HCT116 (cell line): Measurements from ENCODE around the gene FBXW8. TPM values are rescaled to one million over a fixed set of nuclear protein-coding genes. Genes with fewer than 3 reads are reported as not detected.

Experiments
- ATAC-seq: fragments of 200-7000 bp; cut with Tn5 transposase; 2 replicates; pipeline ENCODE4 v1.9.1; 2020; ENCODE audit warnings: mild to moderate bottlenecking, moderate library complexity
- BruUV-seq: library from RNA; stranded (reverse); fragments of 400-500 nt; replicated peaks from 2 replicates; lab custom pipeline; 2021; lab: Mats Ljungman, UMichigan
- CTCF ChIA-PET: fragments of 300-600 bp; sonication (Branson Sonifier 250); formaldehyde crosslinking; loops from one replicate; lab custom pipeline; 2021; ENCODE audit warnings: antibody characterized with exemption; lab: Charles Lee
- POLR2A ChIA-PET: fragments of 300-600, 350-600 bp; sonication (Branson Sonifier 250); formaldehyde crosslinking; loops from one replicate; lab custom pipeline; 2021; ENCODE audit warnings: antibody characterized with exemption; lab: Charles Lee
- RAD21 ChIA-PET, 2 experiments: fragments of 300-600 bp; sonication (Branson Sonifier 250); formaldehyde crosslinking; loops; one replicate each; lab custom pipeline; 2023; ENCODE audit warnings: low total read pairs in 2 of 2; ENCODE audit not compliant: uncharacterized antibody in 2 of 2, unreplicated experiment in 2 of 2, low non-redundant PET in 1 of 2; lab: Charles Lee
- DNase-seq: peaks from one replicate; pipeline ENCODE4 v3.0.0-alpha.2; 2010; ENCODE audit warnings: low read depth, low spot score
- H2AFZ ChIP-seq: fragments of 200-600 bp; shearing (Covaris generic), sonication (generic); 2 replicates; pipeline ENCODE4 v1.6.1; 2017; ENCODE audit warnings: low read depth, mixed run types, mixed read lengths, antibody characterized with exemption, low read length; ENCODE audit not compliant: poor library complexity, severe bottlenecking
- H3K27ac ChIP-seq: 2 replicates; pipeline ENCODE4 v1.5.1; 2012; ENCODE audit warnings: low read depth, low read length
- H3K27me3 ChIP-seq: fragments of 200-600 bp; sonication (generic); 2 replicates; pipeline ENCODE4 v1.6.1; 2016; ENCODE audit warnings: mixed run types, low read length, mixed read lengths; ENCODE audit not compliant: insufficient read depth
- H3K36me3 ChIP-seq, 2 experiments: fragments of 200-500 bp in 1 of 2; fragments of 200-600 bp in 1 of 2; sonication (Bioruptor generic) in 1 of 2; sonication (generic) in 1 of 2; 2 replicates each; pipeline versions ENCODE4 v1.5.1 to v1.6.1; 2014 to 2016; ENCODE audit warnings: low read length in 2 of 2, inconsistent platforms in 1 of 2, mixed read lengths in 1 of 2, mixed run types in 1 of 2; ENCODE audit not compliant: insufficient read depth in 2 of 2, control insufficient read depth in 1 of 2
- H3K4me1 ChIP-seq, 2 experiments: fragments of 200-600 bp in 1 of 2; sonication (generic) in 1 of 2; 2 replicates each; pipeline versions ENCODE4 v1.5.1 to v1.6.1; 2012 to 2017; ENCODE audit warnings: low read length in 2 of 2, inconsistent platforms in 1 of 2, mild to moderate bottlenecking in 1 of 2, mixed read lengths in 1 of 2, mixed run types in 1 of 2, moderate library complexity in 1 of 2; ENCODE audit not compliant: insufficient read depth in 2 of 2, control insufficient read depth in 1 of 2
- H3K4me2 ChIP-seq: fragments of 200-600 bp; sonication (generic); 2 replicates; pipeline ENCODE4 v1.6.1; 2017; ENCODE audit warnings: mixed run types, low read length, mixed read lengths
- H3K4me3 ChIP-seq, 2 experiments: fragments of 200-600 bp in 1 of 2; sonication (generic) in 1 of 2; replicated peaks in 1 of 2; 2 replicates each; pipeline ENCODE4 v1.5.1; 2011 to 2016; ENCODE audit warnings: low read length in 2 of 2, control low read depth in 1 of 2, low read depth in 1 of 2, mild to moderate bottlenecking in 1 of 2, mixed read lengths in 1 of 2, mixed run types in 1 of 2
- H3K79me2 ChIP-seq: fragments of 200-600 bp; sonication (generic); 2 replicates; pipeline ENCODE4 v1.6.1; 2017; ENCODE audit warnings: mild to moderate bottlenecking, mixed run types, low read length, moderate library complexity, mixed read lengths; ENCODE audit not compliant: insufficient read depth
- H3K9ac ChIP-seq: fragments of 200-600 bp; sonication (generic); 2 replicates; pipeline ENCODE4 v1.6.1; 2016; ENCODE audit warnings: low read length, mixed read lengths
- H3K9me2 ChIP-seq: fragments of 200-600 bp; sonication (generic), shearing (Covaris generic); 2 replicates; pipeline ENCODE4 v1.6.1; 2017; ENCODE audit warnings: mixed run types, mild to moderate bottlenecking, moderate library complexity; ENCODE audit not compliant: insufficient read depth
- H3K9me3 ChIP-seq, 2 experiments: fragments of 200-500 bp in 1 of 2; fragments of 200-600 bp in 1 of 2; sonication (Bioruptor generic) in 1 of 2; sonication (generic) in 1 of 2; 2 replicates each; pipeline ENCODE4 v1.6.1; 2014 to 2017; ENCODE audit warnings: low read length in 2 of 2, mixed read lengths in 2 of 2, inconsistent platforms in 1 of 2, low read depth in 1 of 2, mild to moderate bottlenecking in 1 of 2, mixed run types in 1 of 2, moderate library complexity in 1 of 2; ENCODE audit not compliant: control insufficient read depth in 1 of 2, insufficient read depth in 1 of 2
- H4K20me1 ChIP-seq: fragments of 200-600 bp; sonication (generic), shearing (Covaris generic); 2 replicates; pipeline ENCODE4 v1.6.1; 2017; ENCODE audit warnings: mixed run types, mild to moderate bottlenecking, moderate library complexity; ENCODE audit not compliant: insufficient read depth
- CBX3 ChIP-seq: IDR thresholded peaks from 2 replicates; pipeline ENCODE4 v1.6.1; 2012; ENCODE audit warnings: low read depth
- CEBPB ChIP-seq: IDR thresholded peaks from 2 replicates; pipeline ENCODE4 v1.6.1; 2012; ENCODE audit warnings: low read depth
- ELF1 ChIP-seq: IDR thresholded peaks from 2 replicates; pipeline ENCODE4 v1.6.1; 2012; ENCODE audit warnings: low read depth, borderline replicate concordance
- EZH2 ChIP-seq: fragments of 200-600 bp; sonication (generic); IDR thresholded peaks from 2 replicates; pipeline ENCODE4 v1.6.1; 2017; ENCODE audit warnings: antibody characterized with exemption, mixed run types
- FOSL1 ChIP-seq: IDR thresholded peaks from 2 replicates; pipeline ENCODE4 v1.6.1; 2012; ENCODE audit warnings: low read depth
- POLR2AphosphoS5 ChIP-seq: IDR thresholded peaks from 2 replicates; pipeline ENCODE4 v1.6.1; 2011; ENCODE audit warnings: mild to moderate bottlenecking, low read depth, low read length, moderate library complexity
- REST ChIP-seq: IDR thresholded peaks from 2 replicates; pipeline ENCODE4 v1.6.1; 2012; ENCODE audit warnings: low read depth
- TCF7L2 ChIP-seq: IDR thresholded peaks from 2 replicates; pipeline ENCODE4 v1.7.0; 2011; ENCODE audit warnings: borderline replicate concordance, inconsistent platforms; ENCODE audit not compliant: insufficient read depth, insufficient read length; ENCODE audit errors: extremely low read depth
- ZFX ChIP-seq: fragments of 450-650 bp; IDR thresholded peaks from 2 replicates; pipeline ENCODE4 v1.6.1; 2017
- ZNF274 ChIP-seq: fragments of 200-500 bp; sonication (Bioruptor generic); IDR thresholded peaks from 2 replicates; pipeline ENCODE4 v1.6.1; 2014; ENCODE audit warnings: mild to moderate bottlenecking, low read depth, low read length, inconsistent platforms
- intact Hi-C: fragments of 100-400 bp; cut with micrococcal nuclease; formaldehyde crosslinking; loops from 2 replicates; pipeline ENCODE4 v1.10.0; 2022
- total RNA-seq: library from RNA; stranded (reverse); gene quantifications from one replicate; pipeline ENCODE4 v1.2.1, GENCODE V29; 2021; ENCODE audit not compliant: unreplicated experiment
- TF ChIP-seq, protein P1 (sequence below), 3 experiments: fragments of 200-600 bp in 1 of 3; sonication (generic) in 1 of 3; IDR thresholded peaks in 2 of 3; conservative IDR thresholded peaks in 1 of 3; 2 replicates each; pipeline ENCODE4 v1.5.1; 2012 to 2017; ENCODE audit warnings: low read depth in 2 of 3, low read length in 2 of 3, antibody characterized with exemption in 1 of 3, borderline replicate concordance in 1 of 3, control low read depth in 1 of 3, mild to moderate bottlenecking in 1 of 3, mixed read lengths in 1 of 3, mixed run types in 1 of 3, moderate library complexity in 1 of 3; ENCODE audit not compliant: insufficient read depth in 1 of 3

FBXW8 gene
- total RNA-seq, 1 experiment from 2014 or later = 14.6 TPM

GRCh38 chr12:116984098-116984497 lies 73.3 kb downstream of the FBXW8 start:
- H3K9me2 ChIP-seq = no peaks in the 10 kb centered on the region
- no peak overlapping the region for H3K27ac ChIP-seq
- ATAC-seq (no peak), DNase-seq (no peak)
- BruUV-seq = no TSS peak
- TF ChIP-seq, protein P1, sequence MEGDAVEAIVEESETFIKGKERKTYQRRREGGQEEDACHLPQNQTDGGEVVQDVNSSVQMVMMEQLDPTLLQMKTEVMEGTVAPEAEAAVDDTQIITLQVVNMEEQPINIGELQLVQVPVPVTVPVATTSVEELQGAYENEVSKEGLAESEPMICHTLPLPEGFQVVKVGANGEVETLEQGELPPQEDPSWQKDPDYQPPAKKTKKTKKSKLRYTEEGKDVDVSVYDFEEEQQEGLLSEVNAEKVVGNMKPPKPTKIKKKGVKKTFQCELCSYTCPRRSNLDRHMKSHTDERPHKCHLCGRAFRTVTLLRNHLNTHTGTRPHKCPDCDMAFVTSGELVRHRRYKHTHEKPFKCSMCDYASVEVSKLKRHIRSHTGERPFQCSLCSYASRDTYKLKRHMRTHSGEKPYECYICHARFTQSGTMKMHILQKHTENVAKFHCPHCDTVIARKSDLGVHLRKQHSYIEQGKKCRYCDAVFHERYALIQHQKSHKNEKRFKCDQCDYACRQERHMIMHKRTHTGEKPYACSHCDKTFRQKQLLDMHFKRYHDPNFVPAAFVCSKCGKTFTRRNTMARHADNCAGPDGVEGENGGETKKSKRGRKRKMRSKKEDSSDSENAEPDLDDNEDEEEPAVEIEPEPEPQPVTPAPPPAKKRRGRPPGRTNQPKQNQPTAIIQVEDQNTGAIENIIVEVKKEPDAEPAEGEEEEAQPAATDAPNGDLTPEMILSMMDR (IDR thresholded peaks at IDR 0.05 in 2 of 3, conservative IDR thresholded peaks at IDR 0.05 in 1 of 3; ENCODE audit: borderline replicate concordance in 1 of 3, insufficient read depth in 1 of 3, low read depth in 2 of 3, low read length in 2 of 3) = no peak
- TF ChIP-seq ZNF274 (no peak), POLR2AphosphoS5 (no peak), CEBPB (no peak), ELF1 (no peak), FOSL1 (no peak), TCF7L2 (no peak)
- H3K27me3 ChIP-seq = no peaks in the 10 kb centered on the region
- ChIA-PET RAD21 (no interaction called here), POLR2A (no interaction called here), CTCF (no interaction called here)
- H3K9me3 ChIP-seq = no peaks in the 10 kb centered on the region
- H4K20me1 ChIP-seq = no peaks in the 10 kb centered on the region
- H3K9ac ChIP-seq = no peak overlapping the region
- H2AFZ ChIP-seq = no peak overlapping the region
- intact Hi-C loops = no loop called here
- H3K4me3 ChIP-seq = no peak overlapping the region
- no peaks in the 10 kb centered on the region for H3K36me3 ChIP-seq
- H3K4me2 ChIP-seq = no peak overlapping the region
- H3K79me2 ChIP-seq = no peaks in the 10 kb centered on the region
- H3K4me1 ChIP-seq = no peaks in the 10 kb centered on the region

DNA sequence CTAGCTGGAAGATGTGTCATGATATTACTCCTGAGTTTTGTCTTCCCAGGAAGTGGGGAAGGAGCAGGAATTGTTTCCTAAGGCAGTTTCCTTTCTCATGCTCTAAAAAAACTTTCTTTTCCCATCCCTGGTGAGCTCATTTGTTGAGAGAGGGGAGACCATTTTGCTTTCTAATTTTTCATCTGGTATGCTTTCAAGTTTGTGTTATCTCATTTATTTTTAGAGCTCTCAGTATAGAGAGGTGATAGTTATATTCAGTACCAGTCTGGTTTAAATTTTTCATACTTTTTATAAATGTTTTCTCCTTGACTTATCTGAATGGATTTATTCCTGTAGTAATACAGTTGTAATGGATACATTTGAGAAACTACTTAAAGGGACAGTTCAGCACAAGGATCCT lies 79.6 kb downstream of the FBXW8 start:
- Histone ChIP-seq H2AFZ (no peak overlapping the region), H3K9me3 (no peaks in the 10 kb centered on the region), H4K20me1 (no peaks in the 10 kb centered on the region), H3K79me2 (no peaks in the 10 kb centered on the region), H3K9me2 (no peaks in the 10 kb centered on the region), H3K36me3 (peaks cover 0 to 11% of the 10 kb centered on the region in 2 experiments; a peak in 1 of 4 replicates), H3K9ac (no peak overlapping the region), H3K27me3 (no peaks in the 10 kb centered on the region), H3K27ac (no peak overlapping the region), H3K4me2 (no peak overlapping the region), H3K4me3 (no peak overlapping the region)
- ATAC-seq = no peak
- intact Hi-C loops = no loop called here
- ChIA-PET CTCF (no interaction called here), RAD21 (no interaction called here), POLR2A (no interaction called here)
- no TSS peak for BruUV-seq
- TF ChIP-seq ZFX (no peak), EZH2 (no peak), CBX3 (no peak), REST (no peak)
- TF ChIP-seq, protein P1 (IDR thresholded peaks at IDR 0.05 in 2 of 3, conservative IDR thresholded peaks at IDR 0.05 in 1 of 3; ENCODE audit: borderline replicate concordance in 1 of 3, insufficient read depth in 1 of 3, low read depth in 2 of 3, low read length in 2 of 3) = no peak
- TF ChIP-seq, all 23 proteins: peak for 0
- DNase-seq = no peak
- no peaks in the 10 kb centered on the region for H3K4me1 ChIP-seq
